ENCODE data around the gene SP5. TPM values are rescaled to one million over a fixed set of nuclear protein-coding genes. Genes with fewer than 3 reads are reported as not detected.
"Not testable (repeated sequence)": the region's sequence is repeated elsewhere in the genome, so short reads cannot be mapped to it uniquely, and the experiment has no call there.

The SP5 gene
- total RNA-seq, 1 experiment from 2014 or later: 10.1 TPM

GRCh38 chr2:170715932-170716777 lies 1.0 kb downstream of the SP5 start:
- DNase-seq: peak; percentile 87
- no peaks in the 10 kb centered on the region for H3K36me3 ChIP-seq (replicated peaks; ENCODE audit: control insufficient read depth, insufficient read depth, low read length)
- peaks cover 88% of the 10 kb centered on the region for H3K27me3 ChIP-seq (ENCODE audit: control insufficient read depth, insufficient read depth, low read length)
- H3K4me3 ChIP-seq (ENCODE audit: insufficient read depth, low read depth, low read length): peak overlapping the region; percentile 46

- Histone ChIP-seq H3K27me3 (ENCODE audit: control insufficient read depth, insufficient read depth, low read length) (peaks cover 79% of the 10 kb centered on the region), H3K4me3 (ENCODE audit: insufficient read depth, low read depth, low read length) (peak overlapping the region; percentile 46), H3K36me3 (replicated peaks; ENCODE audit: control insufficient read depth, insufficient read depth, low read length) (no peaks in the 10 kb centered on the region)
- peak; percentile 93 for DNase-seq
These were observed 1.9 kb downstream of the SP5 start for GRCh38 chr2:170716851-170717598.

GRCh38 chr2:170717599-170717963 lies 2.4 kb downstream of the SP5 start:
- Histone ChIP-seq H3K36me3 (replicated peaks; ENCODE audit: control insufficient read depth, insufficient read depth, low read length) (no peaks in the 10 kb centered on the region), H3K27me3 (ENCODE audit: control insufficient read depth, insufficient read depth, low read length) (peaks cover 74% of the 10 kb centered on the region), H3K4me3 (ENCODE audit: insufficient read depth, low read depth, low read length) (peak overlapping the region; percentile 46)
- no peak for DNase-seq

GRCh38 chr2:170717991-170718589 lies 3.0 kb downstream of the SP5 start:
- no peak for DNase-seq
- Histone ChIP-seq H3K36me3 (replicated peaks; ENCODE audit: control insufficient read depth, insufficient read depth, low read length) (no peaks in the 10 kb centered on the region), H3K27me3 (ENCODE audit: control insufficient read depth, insufficient read depth, low read length) (peaks cover 68% of the 10 kb centered on the region), H3K4me3 (ENCODE audit: insufficient read depth, low read depth, low read length) (peak overlapping the region; percentile 20; the same call in 1 of the 2 replicates)

- H3K27me3 ChIP-seq (ENCODE audit: control insufficient read depth, insufficient read depth, low read length): peaks cover 51% of the 10 kb centered on the region
- H3K4me3 ChIP-seq (ENCODE audit: insufficient read depth, low read depth, low read length): no peak overlapping the region
- no peak for DNase-seq
- H3K36me3 ChIP-seq (replicated peaks; ENCODE audit: control insufficient read depth, insufficient read depth, low read length): no peaks in the 10 kb centered on the region
These were observed 4.7 kb downstream of the SP5 start for GRCh38 chr2:170719810-170720209.

- Histone ChIP-seq H3K27me3 (ENCODE audit: control insufficient read depth, insufficient read depth, low read length) (peaks cover 34% of the 10 kb centered on the region), H3K4me3 (ENCODE audit: insufficient read depth, low read depth, low read length) (no peak overlapping the region), H3K36me3 (replicated peaks; ENCODE audit: control insufficient read depth, insufficient read depth, low read length) (no peaks in the 10 kb centered on the region)
- DNase-seq: no peak
These were observed 6.5 kb downstream of the SP5 start for GRCh38 chr2:170721678-170722077.

- peaks cover 28% of the 10 kb centered on the region for H3K27me3 ChIP-seq (ENCODE audit: control insufficient read depth, insufficient read depth, low read length)
- no peak overlapping the region for H3K4me3 ChIP-seq (ENCODE audit: insufficient read depth, low read depth, low read length)
- no peak for DNase-seq
- H3K36me3 ChIP-seq (replicated peaks; ENCODE audit: control insufficient read depth, insufficient read depth, low read length): no peaks in the 10 kb centered on the region
These were observed 7.2 kb downstream of the SP5 start for GRCh38 chr2:170722301-170722700.

GRCh38 chr2:170723446-170723958 lies 8.4 kb downstream of the SP5 start:
- DNase-seq: peak; percentile 28
- Histone ChIP-seq H3K27me3 (ENCODE audit: control insufficient read depth, insufficient read depth, low read length) (peaks cover 16% of the 10 kb centered on the region), H3K4me3 (ENCODE audit: insufficient read depth, low read depth, low read length) (no peak overlapping the region), H3K36me3 (replicated peaks; ENCODE audit: control insufficient read depth, insufficient read depth, low read length) (no peaks in the 10 kb centered on the region)

- H3K27me3 ChIP-seq (ENCODE audit: control insufficient read depth, insufficient read depth, low read length): no peaks in the 10 kb centered on the region
- no peaks in the 10 kb centered on the region for H3K36me3 ChIP-seq (replicated peaks; ENCODE audit: control insufficient read depth, insufficient read depth, low read length)
- DNase-seq: no peak
- no peak overlapping the region for H3K4me3 ChIP-seq (ENCODE audit: insufficient read depth, low read depth, low read length)
These were observed 18.9 kb downstream of the SP5 start for GRCh38 chr2:170733798-170734600.

GRCh38 chr2:170734601-170735000 lies 19.5 kb downstream of the SP5 start:
- not testable (repeated sequence) for H3K27me3 ChIP-seq (ENCODE audit: control insufficient read depth, insufficient read depth, low read length); H3K36me3 ChIP-seq (replicated peaks; ENCODE audit: control insufficient read depth, insufficient read depth, low read length); DNase-seq; H3K4me3 ChIP-seq (ENCODE audit: insufficient read depth, low read depth, low read length)

- H3K36me3 ChIP-seq (replicated peaks; ENCODE audit: control insufficient read depth, insufficient read depth, low read length): no peaks in the 10 kb centered on the region
- no peak overlapping the region for H3K4me3 ChIP-seq (ENCODE audit: insufficient read depth, low read depth, low read length)
- no peaks in the 10 kb centered on the region for H3K27me3 ChIP-seq (ENCODE audit: control insufficient read depth, insufficient read depth, low read length)
- DNase-seq: no peak
These were observed 21.5 kb downstream of the SP5 start for GRCh38 chr2:170736628-170737027.

GRCh38 chr2:170737406-170737805 lies 22.3 kb downstream of the SP5 start:
- Histone ChIP-seq H3K27me3 (ENCODE audit: control insufficient read depth, insufficient read depth, low read length) (no peaks in the 10 kb centered on the region), H3K4me3 (ENCODE audit: insufficient read depth, low read depth, low read length) (no peak overlapping the region), H3K36me3 (replicated peaks; ENCODE audit: control insufficient read depth, insufficient read depth, low read length) (no peaks in the 10 kb centered on the region)
- no peak for DNase-seq

GRCh38 chr2:170737821-170738220 lies 22.7 kb downstream of the SP5 start:
- no peak for DNase-seq
- no peaks in the 10 kb centered on the region for H3K36me3 ChIP-seq (replicated peaks; ENCODE audit: control insufficient read depth, insufficient read depth, low read length)

GRCh38 chr2:170739048-170739447 lies 23.9 kb downstream of the SP5 start:
- Histone ChIP-seq H3K27me3 (ENCODE audit: control insufficient read depth, insufficient read depth, low read length) (no peaks in the 10 kb centered on the region), H3K36me3 (replicated peaks; ENCODE audit: control insufficient read depth, insufficient read depth, low read length) (no peaks in the 10 kb centered on the region), H3K4me3 (ENCODE audit: insufficient read depth, low read depth, low read length) (no peak overlapping the region)
- DNase-seq: no peak

More at GRCh38 chr2:170737821-170738220, 22.7 kb downstream of the SP5 start:
- H3K4me3 ChIP-seq (ENCODE audit: insufficient read depth, low read depth, low read length): no peak overlapping the region
- no peaks in the 10 kb centered on the region for H3K27me3 ChIP-seq (ENCODE audit: control insufficient read depth, insufficient read depth, low read length)
